Measurements from ENCODE around the gene TRAPPC6A. TPM values are rescaled to one million over a fixed set of nuclear protein-coding genes. Genes with fewer than 3 reads are reported as not detected.

TRAPPC6A gene
- total and polyA plus RNA-seq, 9 of the 15 experiments (the other 6 are each of a cell fraction or from before 2014, with no cell fraction given) = 0.82 to 23.6 (median 11.6) TPM

GRCh38 chr19:45206328-45206727 is 28.3 kb upstream of the TRAPPC6A start:
- H3K4me2 ChIP-seq (ENCODE audit: insufficient read depth, low read length) = no peak overlapping the region
- in situ Hi-C loops (cut with MboI) (no loop called here), intact Hi-C loops (cut with micrococcal nuclease) (no loop called here)
- no peak for FAIRE-seq
- no peaks in the 10 kb centered on the region for H4K20me1 ChIP-seq (replicated peaks; ENCODE audit: control insufficient read depth, insufficient read depth, low read length)
- no peaks in the 10 kb centered on the region for H3K9me3 ChIP-seq (replicated peaks; ENCODE audit: control insufficient read depth, insufficient read depth, low read depth, low read length)
- TF ChIP-seq NCOA6 (IDR thresholded peaks at IDR 0.05) (no peak), ZNF121 (CRISPR knock-in tag; conservative IDR thresholded peaks at IDR 0.05) (peak; percentile 74), ZNF384 (IDR thresholded peaks at IDR 0.05; ENCODE audit: low read depth, low read length) (peak; percentile 62), ZNF695 (CRISPR knock-in tag; IDR thresholded peaks at IDR 0.05) (no peak)
- TF ChIP-seq, protein P1, sequence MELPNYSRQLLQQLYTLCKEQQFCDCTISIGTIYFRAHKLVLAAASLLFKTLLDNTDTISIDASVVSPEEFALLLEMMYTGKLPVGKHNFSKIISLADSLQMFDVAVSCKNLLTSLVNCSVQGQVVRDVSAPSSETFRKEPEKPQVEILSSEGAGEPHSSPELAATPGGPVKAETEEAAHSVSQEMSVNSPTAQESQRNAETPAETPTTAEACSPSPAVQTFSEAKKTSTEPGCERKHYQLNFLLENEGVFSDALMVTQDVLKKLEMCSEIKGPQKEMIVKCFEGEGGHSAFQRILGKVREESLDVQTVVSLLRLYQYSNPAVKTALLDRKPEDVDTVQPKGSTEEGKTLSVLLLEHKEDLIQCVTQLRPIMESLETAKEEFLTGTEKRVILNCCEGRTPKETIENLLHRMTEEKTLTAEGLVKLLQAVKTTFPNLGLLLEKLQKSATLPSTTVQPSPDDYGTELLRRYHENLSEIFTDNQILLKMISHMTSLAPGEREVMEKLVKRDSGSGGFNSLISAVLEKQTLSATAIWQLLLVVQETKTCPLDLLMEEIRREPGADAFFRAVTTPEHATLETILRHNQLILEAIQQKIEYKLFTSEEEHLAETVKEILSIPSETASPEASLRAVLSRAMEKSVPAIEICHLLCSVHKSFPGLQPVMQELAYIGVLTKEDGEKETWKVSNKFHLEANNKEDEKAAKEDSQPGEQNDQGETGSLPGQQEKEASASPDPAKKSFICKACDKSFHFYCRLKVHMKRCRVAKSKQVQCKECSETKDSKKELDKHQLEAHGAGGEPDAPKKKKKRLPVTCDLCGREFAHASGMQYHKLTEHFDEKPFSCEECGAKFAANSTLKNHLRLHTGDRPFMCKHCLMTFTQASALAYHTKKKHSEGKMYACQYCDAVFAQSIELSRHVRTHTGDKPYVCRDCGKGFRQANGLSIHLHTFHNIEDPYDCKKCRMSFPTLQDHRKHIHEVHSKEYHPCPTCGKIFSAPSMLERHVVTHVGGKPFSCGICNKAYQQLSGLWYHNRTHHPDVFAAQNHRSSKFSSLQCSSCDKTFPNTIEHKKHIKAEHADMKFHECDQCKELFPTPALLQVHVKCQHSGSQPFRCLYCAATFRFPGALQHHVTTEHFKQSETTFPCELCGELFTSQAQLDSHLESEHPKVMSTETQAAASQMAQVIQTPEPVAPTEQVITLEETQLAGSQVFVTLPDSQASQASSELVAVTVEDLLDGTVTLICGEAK (IDR thresholded peaks at IDR 0.05) = no peak
- TF ChIP-seq, protein P1 (CRISPR knock-in tag; IDR thresholded peaks at IDR 0.05) = peak; percentile 70
- ATAC-seq = no peak
- ChIA-PET POLR2A (interaction anchor here (0.6 kb wide), 1 partner anchor 102 kb away, joined by 3 read pairs; no protein-coding TSS in a partner anchor), CTCF (ENCODE audit: low intra/inter-chr PET ratio) (no interaction called here)
- no peaks in the 10 kb centered on the region for H3K27me3 ChIP-seq (ENCODE audit: control insufficient read depth in 2 of 2, insufficient read depth in 2 of 2, low read length in 2 of 2)
- H3K36me3 ChIP-seq (ENCODE audit: control insufficient read depth, insufficient read depth, low read length) = no peaks in the 10 kb centered on the region
- 57% methylated on average over 3 of the region's 3 CpGs for WGBS (ENCODE audit: insufficient coverage, low coverage, missing lambda C conversion rate)
- no peak overlapping the region for H3K9ac ChIP-seq (ENCODE audit: insufficient read depth in 1 of 2, low read depth in 2 of 2, low read length in 2 of 2)
- BruUV-seq (replicated peaks) = no TSS peak
- no peak overlapping the region for H3K4me3 ChIP-seq
- no peaks in the 10 kb centered on the region for H3K79me2 ChIP-seq (ENCODE audit: control insufficient read depth, insufficient read depth, low read length)
- H2AFZ ChIP-seq (ENCODE audit: low read depth, low read length) = no peak overlapping the region
- H3K4me1 ChIP-seq (replicated peaks in 1 of 2; ENCODE audit: control insufficient read depth in 2 of 2, insufficient read depth in 2 of 2, low read length in 2 of 2) = no peaks in the 10 kb centered on the region; a peak in 1 of 5 replicates
- no peak overlapping the region for H3K27ac ChIP-seq (ENCODE audit: extremely low read depth, low read depth, low read length)
- no peaks in the 10 kb centered on the region for H3K9me1 ChIP-seq (ENCODE audit: control insufficient read depth, insufficient read depth, low read length)
- no peak for DNase-seq (ENCODE audit: extremely low read depth in 1 of 4, low spot score in 3 of 4)

All from K562 (cell line).